ENCODE data around the gene MOCS3.

Gene MOCS3

GRCh38 chr20:51005214-51005613 is 46.6 kb downstream of the MOCS3 start:
- in situ Hi-C loops (cut with MboI; ENCODE audit: low sequenced_read_pairs, unreplicated experiment), result no loop called here
- TF ChIP-seq, protein P1, sequence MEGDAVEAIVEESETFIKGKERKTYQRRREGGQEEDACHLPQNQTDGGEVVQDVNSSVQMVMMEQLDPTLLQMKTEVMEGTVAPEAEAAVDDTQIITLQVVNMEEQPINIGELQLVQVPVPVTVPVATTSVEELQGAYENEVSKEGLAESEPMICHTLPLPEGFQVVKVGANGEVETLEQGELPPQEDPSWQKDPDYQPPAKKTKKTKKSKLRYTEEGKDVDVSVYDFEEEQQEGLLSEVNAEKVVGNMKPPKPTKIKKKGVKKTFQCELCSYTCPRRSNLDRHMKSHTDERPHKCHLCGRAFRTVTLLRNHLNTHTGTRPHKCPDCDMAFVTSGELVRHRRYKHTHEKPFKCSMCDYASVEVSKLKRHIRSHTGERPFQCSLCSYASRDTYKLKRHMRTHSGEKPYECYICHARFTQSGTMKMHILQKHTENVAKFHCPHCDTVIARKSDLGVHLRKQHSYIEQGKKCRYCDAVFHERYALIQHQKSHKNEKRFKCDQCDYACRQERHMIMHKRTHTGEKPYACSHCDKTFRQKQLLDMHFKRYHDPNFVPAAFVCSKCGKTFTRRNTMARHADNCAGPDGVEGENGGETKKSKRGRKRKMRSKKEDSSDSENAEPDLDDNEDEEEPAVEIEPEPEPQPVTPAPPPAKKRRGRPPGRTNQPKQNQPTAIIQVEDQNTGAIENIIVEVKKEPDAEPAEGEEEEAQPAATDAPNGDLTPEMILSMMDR (IDR thresholded peaks at IDR 0.05; ENCODE audit: borderline replicate concordance, control extremely low read depth, extremely low read depth, insufficient read depth, missing control alignments), result no peak
- no peak for DNase-seq (ENCODE audit: low spot score)

DNA sequence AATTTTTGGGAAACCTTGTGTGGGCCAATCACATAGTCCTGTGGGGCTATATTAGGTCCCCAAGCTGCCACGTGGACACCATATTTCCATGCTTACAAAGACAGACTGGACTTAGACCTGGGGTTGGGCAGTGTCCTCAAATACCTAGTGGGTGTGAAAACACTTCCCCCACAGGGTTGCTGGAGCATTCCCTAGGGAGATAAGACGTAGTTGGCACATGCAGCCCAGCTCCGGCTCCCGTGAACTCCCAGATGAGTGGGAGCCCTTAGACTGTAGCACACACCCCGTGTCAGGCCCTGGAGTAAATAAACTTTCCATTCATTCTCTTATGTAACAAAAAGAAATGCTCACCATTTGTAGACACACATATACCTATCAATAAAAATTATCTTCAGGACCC is 50.1 kb downstream of the MOCS3 start:
- TF ChIP-seq, protein P1 (IDR thresholded peaks at IDR 0.05; ENCODE audit: borderline replicate concordance, control extremely low read depth, extremely low read depth, insufficient read depth, missing control alignments), result no peak
- DNase-seq (ENCODE audit: low spot score), result no peak
- in situ Hi-C loops (cut with MboI; ENCODE audit: low sequenced_read_pairs, unreplicated experiment), result no loop called here

DNA sequence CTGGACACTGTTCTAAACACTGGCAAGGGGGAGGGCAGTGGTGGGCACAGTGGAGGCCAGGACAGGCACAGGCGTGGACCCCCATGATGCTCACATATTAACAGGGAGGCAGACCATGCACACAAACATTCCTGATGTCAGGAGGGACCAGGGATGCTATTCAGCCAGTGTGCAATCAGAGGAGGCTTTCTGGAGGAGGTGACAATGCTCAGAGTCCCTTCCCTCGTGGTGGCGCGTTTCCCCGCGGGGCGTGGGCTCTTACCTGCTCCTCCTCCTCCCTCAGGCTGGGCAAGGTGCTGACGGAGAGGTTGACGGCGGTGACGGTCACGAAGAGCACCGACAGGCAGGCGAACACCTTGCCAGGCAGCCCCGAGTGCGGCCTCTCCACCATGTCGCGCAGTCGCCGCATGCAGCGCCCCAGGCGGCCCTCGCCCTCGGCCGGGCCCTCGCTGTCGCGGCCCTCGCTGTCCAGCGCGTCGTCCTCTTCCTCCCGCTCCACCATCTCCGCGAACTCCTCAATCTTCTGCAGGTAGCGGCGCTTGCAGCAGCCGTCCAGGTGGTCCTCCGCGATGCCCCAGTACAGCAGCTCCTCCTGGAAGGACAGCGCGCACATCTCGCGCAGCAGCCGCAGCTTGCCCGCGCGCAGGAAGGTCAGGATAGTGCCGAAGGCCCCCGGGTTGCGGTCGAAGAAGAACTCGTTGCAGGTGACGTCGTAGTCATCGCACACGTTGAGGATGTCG is 50.9 kb downstream of the MOCS3 start:
- no peak for DNase-seq (ENCODE audit: low spot score)
- in situ Hi-C loops (cut with MboI; ENCODE audit: low sequenced_read_pairs, unreplicated experiment), result no loop called here

DNA sequence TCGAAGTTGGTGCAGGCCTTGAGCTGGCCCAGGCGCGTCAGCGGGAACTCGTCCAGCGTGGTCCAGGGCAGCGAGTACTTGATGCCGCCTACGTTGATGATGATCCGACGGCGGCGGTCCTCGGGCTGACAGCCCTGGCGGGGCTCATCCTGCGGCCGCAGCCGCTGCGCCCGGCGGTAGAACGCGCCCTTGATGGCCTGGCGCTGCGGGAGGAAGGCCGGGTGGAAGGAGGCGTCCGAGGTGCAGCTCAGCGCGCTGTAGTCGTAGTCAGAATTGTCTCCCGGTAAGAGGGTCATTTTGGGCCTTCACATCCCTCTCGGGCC is 51.4 kb downstream of the MOCS3 start:
- TF ChIP-seq, protein P1 (IDR thresholded peaks at IDR 0.05; ENCODE audit: borderline replicate concordance, control extremely low read depth, extremely low read depth, insufficient read depth, missing control alignments), result no peak

More for the DNA sequence above, 50.9 kb downstream of the MOCS3 start:
- TF ChIP-seq, protein P1 (IDR thresholded peaks at IDR 0.05; ENCODE audit: borderline replicate concordance, control extremely low read depth, extremely low read depth, insufficient read depth, missing control alignments), result no peak

DNA sequence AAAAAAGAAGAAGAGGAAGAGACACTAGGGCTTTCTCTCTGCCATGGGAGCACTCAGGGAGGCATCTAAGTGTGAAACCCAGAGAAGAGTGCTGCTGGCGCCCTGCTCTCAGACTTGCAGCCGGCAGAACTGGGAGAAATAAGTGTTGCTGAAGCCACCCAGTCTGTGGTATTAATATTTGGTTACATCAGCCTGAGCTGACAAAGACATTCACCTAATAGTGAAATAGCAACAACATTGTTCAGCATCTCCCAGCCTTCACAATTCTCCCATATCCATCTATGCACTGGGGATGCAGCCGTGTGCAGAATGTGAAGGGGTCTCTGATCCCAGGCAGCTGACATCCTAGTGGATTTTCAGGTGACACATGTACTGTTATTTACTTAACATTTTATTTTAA is 52.3 kb downstream of the MOCS3 start:
- in situ Hi-C loops (cut with MboI; ENCODE audit: low sequenced_read_pairs, unreplicated experiment), result no loop called here
- TF ChIP-seq, protein P1 (IDR thresholded peaks at IDR 0.05; ENCODE audit: borderline replicate concordance, control extremely low read depth, extremely low read depth, insufficient read depth, missing control alignments), result no peak

More for the DNA sequence above, 51.4 kb downstream of the MOCS3 start:
- DNase-seq (ENCODE audit: low spot score), result no peak
- in situ Hi-C loops (cut with MboI; ENCODE audit: low sequenced_read_pairs, unreplicated experiment), result no loop called here

GRCh38 chr20:51011479-51011878 is 52.9 kb downstream of the MOCS3 start:
- TF ChIP-seq, protein P1 (IDR thresholded peaks at IDR 0.05; ENCODE audit: borderline replicate concordance, control extremely low read depth, extremely low read depth, insufficient read depth, missing control alignments), result no peak
- in situ Hi-C loops (cut with MboI; ENCODE audit: low sequenced_read_pairs, unreplicated experiment), result no loop called here
- DNase-seq (ENCODE audit: low spot score), result no peak

More for the DNA sequence above, 52.3 kb downstream of the MOCS3 start:
- DNase-seq (ENCODE audit: low spot score), result no peak
